Caco-2 (cell line): ENCODE data around the gene DOK1. TPM values are rescaled to one million over a fixed set of nuclear protein-coding genes. Genes with fewer than 3 reads are reported as not detected.

Experiments
- BruUV-seq: library from RNA; stranded (reverse); fragments of 400-500 nt; replicated peaks from 2 replicates; lab custom pipeline; 2021; lab: Mats Ljungman, UMichigan
- CTCF ChIA-PET: fragments of 300-600 bp; sonication (Branson Sonifier 250); formaldehyde crosslinking; loops from one replicate; lab custom pipeline; 2022; ENCODE audit warnings: antibody characterized with exemption; lab: Charles Lee
- POLR2A ChIA-PET: fragments of 300-600 bp; sonication (Branson Sonifier 250); formaldehyde crosslinking; loops from one replicate; lab custom pipeline; 2022; ENCODE audit warnings: antibody characterized with exemption; lab: Charles Lee
- DNase-seq, 2 experiments: peaks; one replicate each; pipeline versions ENCODE4 v3.0.0 to v3.0.0-alpha.2; 2020 to 2022
- H3K27me3 ChIP-seq: replicated peaks from 2 replicates; pipeline ENCODE4 v1.6.0; 2011; ENCODE audit warnings: low read length; ENCODE audit not compliant: control insufficient read depth, insufficient read depth
- H3K36me3 ChIP-seq: 2 replicates; pipeline ENCODE4 v1.5.1; 2011; ENCODE audit warnings: low read length; ENCODE audit not compliant: control insufficient read depth, insufficient read depth
- H3K4me1 ChIP-seq: fragments of 250-450 bp; sonication (Bioruptor Pico); 2 replicates; pipeline ENCODE4 v1.5.1; 2020; ENCODE audit warnings: mild to moderate bottlenecking
- H3K4me3 ChIP-seq: 2 replicates; pipeline ENCODE4 v1.5.1; 2011; ENCODE audit warnings: low read depth, mild to moderate bottlenecking, control low read depth, low read length
- H3K9me3 ChIP-seq: fragments of 250-450 bp; sonication (Bioruptor Pico); 2 replicates; pipeline ENCODE4 v1.5.1; 2020; ENCODE audit warnings: mild to moderate bottlenecking, moderate library complexity
- H3K27ac Mint-ChIP-seq: one replicate; pipeline ENCODE4 v1.8.0; 2022; ENCODE audit warnings: mixed read lengths; ENCODE audit not compliant: unreplicated experiment
- H3K27me3 Mint-ChIP-seq: one replicate; pipeline ENCODE4 v1.8.0; 2022; ENCODE audit warnings: mixed read lengths; ENCODE audit not compliant: insufficient read depth, unreplicated experiment
- H3K36me3 Mint-ChIP-seq: one replicate; pipeline ENCODE4 v1.8.0; 2022; ENCODE audit warnings: mild to moderate bottlenecking, mixed read lengths; ENCODE audit not compliant: insufficient read depth, unreplicated experiment
- H3K4me1 Mint-ChIP-seq: one replicate; pipeline ENCODE4 v1.8.0; 2022; ENCODE audit warnings: low read depth, mixed read lengths; ENCODE audit not compliant: unreplicated experiment
- H3K4me3 Mint-ChIP-seq: one replicate; pipeline ENCODE4 v1.8.0; 2022; ENCODE audit warnings: mild to moderate bottlenecking, moderate library complexity, mixed read lengths; ENCODE audit not compliant: unreplicated experiment
- H3K9me3 Mint-ChIP-seq: one replicate; pipeline ENCODE4 v1.8.0; 2022; ENCODE audit warnings: mixed read lengths; ENCODE audit not compliant: unreplicated experiment
- CTCF ChIP-seq, 2 experiments: fragments of 200-600 bp in 1 of 2; IDR thresholded peaks; 1 replicate in 1 of 2; 2 replicates in 1 of 2; pipeline versions ENCODE4 v1.5.1 to v1.8.0; 2011 to 2022; ENCODE audit warnings: antibody characterized with exemption in 1 of 2, control low read depth in 1 of 2, inconsistent platforms in 1 of 2, low read depth in 1 of 2, low read length in 1 of 2, mild to moderate bottlenecking in 1 of 2, moderate library complexity in 1 of 2; ENCODE audit not compliant: insufficient read depth in 1 of 2, severe bottlenecking in 1 of 2, unreplicated experiment in 1 of 2
- intact Hi-C: fragments of 100-400 bp; cut with micrococcal nuclease; formaldehyde crosslinking; loops from one replicate; pipeline ENCODE4 v1.10.0; 2022; ENCODE audit not compliant: unreplicated experiment
- total RNA-seq: library from RNA; stranded (reverse); gene quantifications from 2 replicates; pipeline ENCODE4 v1.2.3, GENCODE V29; 2022

DOK1 gene
- total RNA-seq, 1 experiment from 2014 or later, result 5.1 TPM

DNA sequence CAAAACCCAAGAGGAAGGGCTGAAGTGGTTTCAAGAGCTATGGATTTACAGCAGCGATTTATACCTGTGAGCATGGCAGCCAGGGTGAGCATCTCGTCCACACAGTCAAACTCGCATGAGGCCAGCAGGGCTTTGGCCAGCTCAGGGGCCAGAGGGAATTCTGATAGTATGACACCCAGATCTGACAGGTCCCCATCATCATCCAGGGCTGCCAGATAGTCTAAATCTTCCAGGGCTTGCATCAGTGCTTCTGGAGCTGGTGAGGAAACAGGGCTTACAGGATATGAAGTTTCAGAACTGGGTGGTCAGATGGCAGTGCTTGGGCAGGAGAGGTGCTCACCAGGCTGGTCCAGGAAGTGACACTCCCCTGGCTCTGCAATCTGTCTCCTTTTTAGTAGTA lies 32.0 kb upstream of the DOK1 start:
- Histone ChIP-seq H3K4me1 (no peaks in the 10 kb centered on the region), H3K27me3 (no peaks in the 10 kb centered on the region), H3K36me3 (peaks cover 9% of the 10 kb centered on the region), H3K4me3 (no peak overlapping the region), H3K9me3 (no peaks in the 10 kb centered on the region)
- no TSS peak for BruUV-seq
- H3K4me1 Mint-ChIP-seq, result no peaks in the 10 kb centered on the region
- H3K36me3 Mint-ChIP-seq, result peaks cover 16% of the 10 kb centered on the region
- H3K27ac Mint-ChIP-seq, result no peak overlapping the region
- H3K27me3 Mint-ChIP-seq, result peaks cover 7% of the 10 kb centered on the region
- intact Hi-C loops, result no loop called here
- POLR2A ChIA-PET, result interaction anchor here (0.5 kb wide), 1 partner anchor 12 kb away, joined by 3 read pairs; no protein-coding TSS in a partner anchor
- no peak for DNase-seq
- TF ChIP-seq CTCF (IDR thresholded peaks at IDR 0.05; ENCODE audit: insufficient read depth in 1 of 2, low read depth in 1 of 2, low read length in 1 of 2, severe bottlenecking in 1 of 2, unreplicated experiment in 1 of 2), result no peak
- CTCF ChIA-PET, result no interaction called here
- no peak overlapping the region for H3K4me3 Mint-ChIP-seq
- H3K9me3 Mint-ChIP-seq, result no peaks in the 10 kb centered on the region

GRCh38 chr2:74524005-74524404 lies 30.5 kb upstream of the DOK1 start:
- Histone ChIP-seq H3K9me3 (no peaks in the 10 kb centered on the region), H3K4me3 (no peak overlapping the region), H3K27me3 (no peaks in the 10 kb centered on the region), H3K4me1 (peaks cover 6% of the 10 kb centered on the region), H3K36me3 (peaks cover 9% of the 10 kb centered on the region)
- no peak overlapping the region for H3K4me3 Mint-ChIP-seq
- no peak for TF ChIP-seq CTCF (IDR thresholded peaks at IDR 0.05; ENCODE audit: insufficient read depth in 1 of 2, low read depth in 1 of 2, low read length in 1 of 2, severe bottlenecking in 1 of 2, unreplicated experiment in 1 of 2)
- no peak overlapping the region for H3K27ac Mint-ChIP-seq
- H3K4me1 Mint-ChIP-seq, result peaks cover 7% of the 10 kb centered on the region
- no peaks in the 10 kb centered on the region for H3K9me3 Mint-ChIP-seq
- ChIA-PET POLR2A (no interaction called here), CTCF (no interaction called here)
- DNase-seq, result peak in 1 of 2 experiments; percentile 30
- intact Hi-C loops, result no loop called here
- peaks cover 5% of the 10 kb centered on the region for H3K27me3 Mint-ChIP-seq
- H3K36me3 Mint-ChIP-seq, result peaks cover 30% of the 10 kb centered on the region
- BruUV-seq, result no TSS peak

GRCh38 chr2:74524955-74525716 lies 29.4 kb upstream of the DOK1 start:
- CTCF ChIA-PET, result no interaction called here
- Mint-ChIP-seq H3K27me3 (peaks cover 3% of the 10 kb centered on the region), H3K36me3 (peaks cover 41% of the 10 kb centered on the region), H3K4me1 (peaks cover 7% of the 10 kb centered on the region), H3K27ac (no peak overlapping the region), H3K4me3 (no peak overlapping the region), H3K9me3 (no peaks in the 10 kb centered on the region)
- TF ChIP-seq CTCF (IDR thresholded peaks at IDR 0.05; ENCODE audit: insufficient read depth in 1 of 2, low read depth in 1 of 2, low read length in 1 of 2, severe bottlenecking in 1 of 2, unreplicated experiment in 1 of 2), result no peak
- Histone ChIP-seq H3K9me3 (no peaks in the 10 kb centered on the region), H3K36me3 (peaks cover 9% of the 10 kb centered on the region), H3K4me1 (peaks cover 6% of the 10 kb centered on the region), H3K27me3 (no peaks in the 10 kb centered on the region), H3K4me3 (no peak overlapping the region)
- peak in 1 of 2 experiments; percentile 27 for DNase-seq
- BruUV-seq, result no TSS peak
- POLR2A ChIA-PET, result interaction anchor here (1.5 kb wide), 1 partner anchor 23 kb away, joined by 5 read pairs; no protein-coding TSS in a partner anchor
- intact Hi-C loops, result no loop called here
